Neuron (in vitro differentiated cells): ENCODE results near the gene DNPEP.
"Not testable (repeated sequence)": the region's sequence is repeated elsewhere in the genome, so short reads cannot be mapped to it uniquely, and the experiment has no call there.

Experiments
- H2AFZ ChIP-seq: one replicate; pipeline ENCODE4 v1.6.1; 2013; ENCODE audit warnings: low read depth, mild to moderate bottlenecking, inconsistent platforms, low read length, moderate library complexity
- H3K27me3 ChIP-seq: one replicate; pipeline ENCODE4 v1.6.1; 2013; ENCODE audit warnings: low read length; ENCODE audit not compliant: insufficient read depth
- H3K36me3 ChIP-seq: one replicate; pipeline ENCODE4 v1.6.1; 2013; ENCODE audit warnings: low read length; ENCODE audit not compliant: insufficient read depth
- H3K4me1 ChIP-seq: one replicate; pipeline ENCODE4 v1.6.1; 2013; ENCODE audit warnings: low read length; ENCODE audit not compliant: insufficient read depth
- H3K4me3 ChIP-seq: 2 replicates; pipeline ENCODE4 v1.5.1; 2013; ENCODE audit warnings: mild to moderate bottlenecking, low read length, moderate library complexity
- H3K9me3 ChIP-seq: one replicate; pipeline ENCODE4 v1.6.1; 2013; ENCODE audit warnings: low read length

The DNPEP gene

GRCh38 chr2:219415580-219416234 is 28.0 kb upstream of the DNPEP start:
- H3K27me3 ChIP-seq = no peaks in the 10 kb centered on the region
- no peaks in the 10 kb centered on the region for H3K36me3 ChIP-seq
- no peak overlapping the region for H3K4me3 ChIP-seq

DNA sequence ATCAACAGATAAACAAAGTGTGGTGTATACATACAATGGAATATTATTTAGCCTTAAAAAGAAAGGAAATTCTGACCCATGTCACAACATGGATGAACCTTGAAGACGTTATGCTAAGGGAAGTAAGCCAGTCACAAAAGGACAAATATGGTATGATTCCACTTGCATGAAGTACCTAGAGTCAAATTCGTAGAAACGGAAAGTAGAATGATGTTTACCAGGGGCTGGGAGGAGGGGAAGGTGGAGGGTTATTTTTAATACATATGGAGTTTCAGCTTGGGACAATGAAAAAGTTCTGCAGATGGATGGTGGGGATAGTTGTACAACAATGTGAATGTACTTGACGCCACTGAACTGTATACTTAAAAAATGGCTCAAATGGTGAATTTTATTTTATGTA is 27.1 kb upstream of the DNPEP start:
- Histone ChIP-seq H3K4me1 (peaks cover 12% of the 10 kb centered on the region), H3K36me3 (no peaks in the 10 kb centered on the region), H3K4me3 (no peak overlapping the region), H2AFZ (no peak overlapping the region), H3K9me3 (no peaks in the 10 kb centered on the region), H3K27me3 (no peaks in the 10 kb centered on the region)

More at GRCh38 chr2:219415580-219416234, 28.0 kb upstream of the DNPEP start:
- Histone ChIP-seq H2AFZ (no peak overlapping the region), H3K4me1 (peaks cover 12% of the 10 kb centered on the region), H3K9me3 (no peaks in the 10 kb centered on the region)

DNA sequence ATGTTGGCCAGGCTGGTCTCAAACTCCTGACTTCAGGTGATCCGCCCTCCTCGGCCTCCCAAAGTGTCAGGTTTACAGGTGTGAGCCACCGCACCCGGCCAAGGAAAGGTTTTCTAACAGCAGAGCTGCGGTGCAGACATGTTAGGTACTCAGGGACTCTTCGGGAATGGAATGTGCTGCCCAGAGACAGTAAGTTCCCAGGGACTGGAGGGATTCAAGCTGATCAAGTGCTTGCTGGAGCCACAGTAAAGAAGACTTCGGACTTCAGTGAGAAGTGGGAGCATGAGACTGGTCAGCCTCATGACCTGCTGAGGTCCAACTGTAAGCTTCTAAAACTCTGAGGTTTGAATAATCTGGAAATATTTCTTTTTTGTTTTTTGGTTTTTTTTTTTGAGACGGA is 22.7 kb upstream of the DNPEP start:
- no peaks in the 10 kb centered on the region for H3K9me3 ChIP-seq
- H3K4me3 ChIP-seq = no peak overlapping the region
- H2AFZ ChIP-seq = no peak overlapping the region
- H3K27me3 ChIP-seq = peaks cover 6% of the 10 kb centered on the region
- no peaks in the 10 kb centered on the region for H3K36me3 ChIP-seq
- no peaks in the 10 kb centered on the region for H3K4me1 ChIP-seq

GRCh38 chr2:219409619-219410018 is 21.9 kb upstream of the DNPEP start:
- no peaks in the 10 kb centered on the region for H3K4me1 ChIP-seq
- no peaks in the 10 kb centered on the region for H3K9me3 ChIP-seq
- H3K4me3 ChIP-seq = no peak overlapping the region
- no peak overlapping the region for H2AFZ ChIP-seq
- H3K27me3 ChIP-seq = peaks cover 6% of the 10 kb centered on the region
- no peaks in the 10 kb centered on the region for H3K36me3 ChIP-seq

- Histone ChIP-seq H3K27me3 (peaks cover 10% of the 10 kb centered on the region), H3K9me3 (no peaks in the 10 kb centered on the region), H3K4me1 (no peaks in the 10 kb centered on the region), H3K36me3 (no peaks in the 10 kb centered on the region), H2AFZ (no peak overlapping the region), H3K4me3 (no peak overlapping the region)
These were observed 20.9 kb upstream of the DNPEP start for GRCh38 chr2:219408631-219409030.

GRCh38 chr2:219408204-219408603 is 20.5 kb upstream of the DNPEP start:
- H3K27me3 ChIP-seq = peaks cover 11% of the 10 kb centered on the region
- H3K4me1 ChIP-seq = no peaks in the 10 kb centered on the region
- no peaks in the 10 kb centered on the region for H3K9me3 ChIP-seq
- H2AFZ ChIP-seq = no peak overlapping the region
- H3K36me3 ChIP-seq = no peaks in the 10 kb centered on the region
- no peak overlapping the region for H3K4me3 ChIP-seq

DNA sequence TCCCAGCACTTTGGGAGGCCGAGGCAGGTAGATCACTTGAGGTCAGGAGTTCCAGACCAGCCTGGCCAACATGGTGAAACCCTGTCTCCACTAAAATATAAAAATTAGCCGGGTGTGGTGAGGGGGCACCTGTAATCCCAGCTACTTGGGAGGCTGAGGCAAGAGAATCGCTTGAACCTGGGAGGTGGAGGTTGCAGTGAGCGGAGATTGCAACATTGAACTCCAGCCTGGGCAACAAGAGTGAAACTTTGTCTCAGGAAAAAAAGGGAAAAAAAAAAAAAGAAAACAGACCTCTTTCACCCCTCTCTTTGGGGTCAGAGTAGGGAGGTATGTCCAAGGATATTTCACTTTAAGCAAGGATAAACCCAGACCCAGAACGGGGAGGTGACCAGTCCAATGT is 19.6 kb upstream of the DNPEP start:
- H2AFZ ChIP-seq, H3K4me1 ChIP-seq, H3K4me3 ChIP-seq, H3K36me3 ChIP-seq, H3K9me3 ChIP-seq: not testable (repeated sequence)
- peaks cover 11% of the 10 kb centered on the region for H3K27me3 ChIP-seq

- Histone ChIP-seq H3K4me3 (no peak overlapping the region), H3K9me3 (no peaks in the 10 kb centered on the region), H3K4me1 (peaks cover 6% of the 10 kb centered on the region), H3K36me3 (no peaks in the 10 kb centered on the region), H3K27me3 (peaks cover 11% of the 10 kb centered on the region), H2AFZ (no peak overlapping the region)
These were observed 19.1 kb upstream of the DNPEP start for GRCh38 chr2:219406861-219407230.

- Histone ChIP-seq H3K9me3 (no peaks in the 10 kb centered on the region), H3K36me3 (no peaks in the 10 kb centered on the region), H3K27me3 (peaks cover 11% of the 10 kb centered on the region), H3K4me3 (no peak overlapping the region), H3K4me1 (peaks cover 6% of the 10 kb centered on the region), H2AFZ (no peak overlapping the region)
These were observed 18.5 kb upstream of the DNPEP start for GRCh38 chr2:219405958-219406860.

DNA sequence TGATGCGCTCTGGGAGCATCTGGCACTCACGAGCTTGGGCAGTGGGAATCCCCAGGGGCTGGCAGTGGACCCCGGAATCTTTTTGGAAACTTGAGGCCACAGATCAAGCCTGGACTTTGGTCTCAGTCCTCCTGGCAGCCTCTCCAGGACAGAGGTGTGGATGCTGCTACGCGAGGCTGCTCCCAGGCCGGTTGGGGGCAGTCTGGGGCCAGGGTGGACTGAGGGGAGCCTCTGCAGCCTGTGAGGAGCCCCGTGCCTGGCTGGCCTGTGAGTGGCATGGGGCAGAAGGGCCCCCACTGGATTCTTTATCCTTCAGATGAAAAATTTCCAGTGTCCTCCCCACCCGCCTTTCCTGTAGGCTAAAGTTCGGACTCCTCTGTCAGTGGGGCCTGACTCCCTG is 17.7 kb upstream of the DNPEP start:
- Histone ChIP-seq H2AFZ (no peak overlapping the region), H3K4me1 (peaks cover 6% of the 10 kb centered on the region), H3K9me3 (no peaks in the 10 kb centered on the region), H3K27me3 (peaks cover 12% of the 10 kb centered on the region), H3K36me3 (no peaks in the 10 kb centered on the region), H3K4me3 (no peak overlapping the region)

DNA sequence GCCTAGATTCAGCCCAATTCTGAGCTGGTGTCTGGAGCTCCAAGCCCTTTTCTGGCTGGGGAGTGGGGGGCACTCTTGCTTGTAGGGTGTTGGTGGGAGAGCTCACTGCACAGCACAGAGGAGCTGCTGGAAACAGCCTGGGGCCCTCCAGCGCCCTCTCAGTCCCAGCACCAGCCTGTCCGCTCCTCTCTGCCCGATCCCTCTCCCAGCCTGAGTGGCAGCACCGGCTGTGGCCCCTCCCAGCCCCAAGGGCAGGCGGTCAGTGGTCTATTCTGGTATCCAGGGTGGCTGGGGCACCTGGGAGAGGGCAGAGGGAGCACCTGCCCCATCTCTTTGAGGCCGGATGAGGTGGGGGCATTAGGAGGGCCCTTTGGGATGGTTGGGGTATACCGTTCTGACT is 17.2 kb upstream of the DNPEP start:
- Histone ChIP-seq H3K27me3 (peaks cover 14% of the 10 kb centered on the region), H3K4me3 (no peak overlapping the region), H3K9me3 (no peaks in the 10 kb centered on the region), H2AFZ (no peak overlapping the region), H3K4me1 (peaks cover 6% of the 10 kb centered on the region), H3K36me3 (no peaks in the 10 kb centered on the region)

DNA sequence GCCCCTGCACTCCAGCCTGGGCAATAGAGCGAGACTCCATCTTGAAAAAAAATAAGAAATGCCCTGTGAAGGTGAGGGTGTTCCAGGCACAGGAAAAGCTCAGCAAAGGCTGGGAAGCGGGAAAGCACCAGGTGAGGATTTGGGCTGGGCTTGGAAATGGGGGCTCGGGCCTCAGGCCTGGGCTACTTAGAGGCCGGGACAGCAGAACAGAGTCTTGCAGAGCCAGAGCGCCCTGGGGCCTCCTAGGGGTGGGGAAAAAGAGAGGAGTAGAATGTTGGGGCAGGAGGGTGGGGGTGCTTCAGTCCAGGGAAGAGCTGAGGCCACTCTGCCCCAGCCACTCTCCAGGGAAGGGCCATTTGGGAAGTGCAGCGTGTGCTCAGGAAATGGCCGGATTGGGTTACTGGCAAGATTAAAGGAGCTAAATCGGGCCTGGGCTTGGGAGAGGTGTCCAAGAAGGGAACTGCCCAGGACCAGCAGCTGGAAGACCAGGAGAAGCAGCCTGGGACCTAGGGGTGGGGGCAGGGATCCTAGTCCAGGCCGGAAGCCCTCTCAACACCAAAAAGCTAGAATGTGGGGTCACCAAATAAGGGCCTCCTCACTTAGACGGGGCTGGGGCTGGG is 16.7 kb upstream of the DNPEP start:
- Histone ChIP-seq H3K4me3 (no peak overlapping the region), H3K27me3 (peaks cover 14% of the 10 kb centered on the region), H3K36me3 (no peaks in the 10 kb centered on the region), H3K4me1 (peaks cover 6% of the 10 kb centered on the region), H3K9me3 (no peaks in the 10 kb centered on the region), H2AFZ (no peak overlapping the region)

GRCh38 chr2:219403861-219404260 is 16.1 kb upstream of the DNPEP start:
- H2AFZ ChIP-seq = no peak overlapping the region
- peaks cover 8% of the 10 kb centered on the region for H3K27me3 ChIP-seq
- no peaks in the 10 kb centered on the region for H3K36me3 ChIP-seq
- no peak overlapping the region for H3K4me3 ChIP-seq
- no peaks in the 10 kb centered on the region for H3K9me3 ChIP-seq
- H3K4me1 ChIP-seq = peaks cover 6% of the 10 kb centered on the region
